Left kidney (tissue), 2 donors: ENCODE results near the gene LRRC3. TPM values are rescaled to one million over a fixed set of nuclear protein-coding genes. Genes with fewer than 3 reads are reported as not detected.

ENCODE experiments used
- DNase-seq: peaks from one replicate; pipeline ENCODE4 v3.0.0-alpha.2; 2013
- polyA plus RNA-seq: library from polyadenylated mRNA; unstranded; fragments of 120-200 nt; gene quantifications from one replicate; pipeline ENCODE4 v1.2.1, GENCODE V29; 2013; ENCODE audit not compliant: insufficient read length

The LRRC3 gene
- polyA plus RNA-seq, 1 donor, result 4.6 TPM

- no peak for DNase-seq
These were observed 31.9 kb upstream of the LRRC3 start for GRCh38 chr21:44423312-44423821.

GRCh38 chr21:44423941-44424607 lies 31.2 kb upstream of the LRRC3 start:
- DNase-seq, result no peak

- DNase-seq, result no peak
These were observed 30.6 kb upstream of the LRRC3 start for GRCh38 chr21:44424608-44425306.

GRCh38 chr21:44425307-44425894 lies 29.9 kb upstream of the LRRC3 start:
- DNase-seq, result no peak

GRCh38 chr21:44425895-44426662 lies 29.2 kb upstream of the LRRC3 start:
- DNase-seq, result no peak

GRCh38 chr21:44426663-44427191 lies 28.6 kb upstream of the LRRC3 start:
- DNase-seq, result no peak

GRCh38 chr21:44427241-44428120 lies 27.8 kb upstream of the LRRC3 start:
- DNase-seq, result no peak

GRCh38 chr21:44428281-44428960 lies 26.9 kb upstream of the LRRC3 start:
- no peak for DNase-seq

GRCh38 chr21:44429894-44430293 lies 25.4 kb upstream of the LRRC3 start:
- DNase-seq, result no peak

- DNase-seq, result no peak
These were observed 24.0 kb upstream of the LRRC3 start for GRCh38 chr21:44431300-44431699.

- no peak for DNase-seq
These were observed 22.2 kb upstream of the LRRC3 start for GRCh38 chr21:44432841-44433790.

GRCh38 chr21:44433791-44434567 lies 21.3 kb upstream of the LRRC3 start:
- no peak for DNase-seq

GRCh38 chr21:44434568-44434925 lies 20.8 kb upstream of the LRRC3 start:
- DNase-seq, result no peak

GRCh38 chr21:44434936-44435635 lies 20.2 kb upstream of the LRRC3 start:
- no peak for DNase-seq

GRCh38 chr21:44436111-44436611 lies 19.1 kb upstream of the LRRC3 start:
- no peak for DNase-seq

- DNase-seq, result no peak
These were observed 18.4 kb upstream of the LRRC3 start for GRCh38 chr21:44436958-44437357.

- no peak for DNase-seq
These were observed 18.0 kb upstream of the LRRC3 start for GRCh38 chr21:44437371-44437695.
